Kidney (tissue), 14 donors: ENCODE results near the gene CREBZF. TPM values are rescaled to one million over a fixed set of nuclear protein-coding genes. Genes with fewer than 3 reads are reported as not detected.
A peak's percentile ranks its signal among the peaks of the same experiment; 100 is the strongest.

Experiments
- DNase-seq, 5 donors: peaks; one replicate each; pipeline ENCODE4 v3.0.0-alpha.2; 2013 to 2020
- FAIRE-seq: peaks from 2 replicates; lab custom pipeline; 2012; peaks lifted over from hg19 to GRCh38; lab: Jason Lieb, UNC
- H3K27ac ChIP-seq, 2 donors: one replicate each; pipeline ENCODE4 v1.7.0; 2013; ENCODE audit warnings: low read depth in 2 of 2, low read length in 2 of 2, inconsistent platforms in 1 of 2
- H3K27me3 ChIP-seq: one replicate; pipeline ENCODE4 v1.7.1; 2013; ENCODE audit warnings: low read length, inconsistent platforms; ENCODE audit not compliant: control insufficient read depth, insufficient read depth
- H3K36me3 ChIP-seq, 3 donors: one replicate each; pipeline versions ENCODE4 v1.7.0 to v1.7.1; 2013; ENCODE audit warnings: low read length in 3 of 3, control low read depth in 1 of 3, inconsistent platforms in 1 of 3; ENCODE audit not compliant: insufficient read depth in 3 of 3, control insufficient read depth in 2 of 3
- H3K4me1 ChIP-seq, 3 donors: one replicate each; pipeline versions ENCODE4 v1.7.0 to v1.7.1; 2013; ENCODE audit warnings: low read length in 3 of 3, inconsistent platforms in 1 of 3, low read depth in 1 of 3; ENCODE audit not compliant: control insufficient read depth in 2 of 3, insufficient read depth in 2 of 3
- H3K4me3 ChIP-seq, 3 donors: one replicate each; pipeline versions ENCODE4 v1.7.0 to v1.8.1; 2013; ENCODE audit warnings: low read length in 3 of 3, control low read depth in 1 of 3, inconsistent platforms in 1 of 3
- H3K9ac ChIP-seq, 3 donors: one replicate each; pipeline versions ENCODE4 v1.7.0 to v1.7.1; 2013; ENCODE audit warnings: low read length in 3 of 3, control low read depth in 1 of 3, inconsistent platforms in 1 of 3
- H3K9me3 ChIP-seq, 3 donors: one replicate each; pipeline versions ENCODE4 v1.7.0 to v1.7.1; 2013; ENCODE audit warnings: low read length in 3 of 3, control low read depth in 1 of 3, inconsistent platforms in 1 of 3; ENCODE audit not compliant: control insufficient read depth in 2 of 3, insufficient read depth in 1 of 3
- intact Hi-C: fragments of 100-400 bp; cut with DNase I; formaldehyde crosslinking; loops from one replicate; pipeline ENCODE4 v1.11.1; 2022
- polyA plus RNA-seq: library from polyadenylated mRNA; stranded (reverse); fragments of 350-450 nt; fragmentation: Illumina TruSeq; extraction: RNeasy Lipid Tissue Mini Kit (QIAGEN cat#74804); gene quantifications from one replicate; pipeline ENCODE4 v1.2.3, GENCODE V29; 2014; ENCODE audit warnings: low read depth, low replicate concordance; ENCODE audit not compliant: insufficient read depth
- total RNA-seq: library from RNA; stranded (reverse); fragmentation: NEBNext Ultra II Directional; extraction: Animal tissue kit (Norgen Biotek cat#: 25700); gene quantifications from one replicate; pipeline ENCODE4 v1.2.1, GENCODE V29; 2021
- TF ChIP-seq, protein P1 (sequence below): IDR thresholded peaks from 3 replicates; pipeline ENCODE4 v1.5.1; 2012; ENCODE audit warnings: mild to moderate bottlenecking, moderate library complexity, borderline replicate concordance; ENCODE audit not compliant: insufficient read depth; ENCODE audit errors: extremely low read depth
- donor health status: control.
- donor health status: control.
- donor health status: control.
- donor health status: control.
- donor health status: control.
- donor health status: DM: yes; HTN: yes; CAD: no.
- donor health status: Normal renal cell carcinoma (clear cell type).

CREBZF gene
- total and polyA plus RNA-seq, 2 donors from 2014 or later = 15.2 to 44.7 TPM

- TF ChIP-seq, protein P1, sequence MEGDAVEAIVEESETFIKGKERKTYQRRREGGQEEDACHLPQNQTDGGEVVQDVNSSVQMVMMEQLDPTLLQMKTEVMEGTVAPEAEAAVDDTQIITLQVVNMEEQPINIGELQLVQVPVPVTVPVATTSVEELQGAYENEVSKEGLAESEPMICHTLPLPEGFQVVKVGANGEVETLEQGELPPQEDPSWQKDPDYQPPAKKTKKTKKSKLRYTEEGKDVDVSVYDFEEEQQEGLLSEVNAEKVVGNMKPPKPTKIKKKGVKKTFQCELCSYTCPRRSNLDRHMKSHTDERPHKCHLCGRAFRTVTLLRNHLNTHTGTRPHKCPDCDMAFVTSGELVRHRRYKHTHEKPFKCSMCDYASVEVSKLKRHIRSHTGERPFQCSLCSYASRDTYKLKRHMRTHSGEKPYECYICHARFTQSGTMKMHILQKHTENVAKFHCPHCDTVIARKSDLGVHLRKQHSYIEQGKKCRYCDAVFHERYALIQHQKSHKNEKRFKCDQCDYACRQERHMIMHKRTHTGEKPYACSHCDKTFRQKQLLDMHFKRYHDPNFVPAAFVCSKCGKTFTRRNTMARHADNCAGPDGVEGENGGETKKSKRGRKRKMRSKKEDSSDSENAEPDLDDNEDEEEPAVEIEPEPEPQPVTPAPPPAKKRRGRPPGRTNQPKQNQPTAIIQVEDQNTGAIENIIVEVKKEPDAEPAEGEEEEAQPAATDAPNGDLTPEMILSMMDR = no peak
- H3K9ac ChIP-seq = peak within 1 kb of the TSS; percentile 85 to 93 (median 85)
- H3K27me3 ChIP-seq = no peaks in the 10 kb centered on the region
- H3K36me3 ChIP-seq = peaks cover 0 to 3% (median 0%) of the 10 kb centered on the region in 3 donors
- DNase-seq (peak; percentile 94 to 96 (median 95)), FAIRE-seq (peak; percentile 39)
- no peaks in the 10 kb centered on the region for H3K9me3 ChIP-seq
- H3K4me3 ChIP-seq = peak within 1 kb of the TSS; percentile 97
- peak within 1 kb of the TSS; percentile 2 to 80 for H3K27ac ChIP-seq
- intact Hi-C loops = no loop called here
- peaks cover 0 to 9% (median 3%) of the 10 kb centered on the region in 3 donors for H3K4me1 ChIP-seq
Measured at GRCh38 chr11:85647604-85648299, 17.2 kb downstream of the CREBZF start, which contains the start of gene TMEM126A. Gene TMEM126A, plus strand, starts transcription at chr11:85647967. Its CDS starts 2,289 bp downstream, at chr11:85650256.

DNA sequence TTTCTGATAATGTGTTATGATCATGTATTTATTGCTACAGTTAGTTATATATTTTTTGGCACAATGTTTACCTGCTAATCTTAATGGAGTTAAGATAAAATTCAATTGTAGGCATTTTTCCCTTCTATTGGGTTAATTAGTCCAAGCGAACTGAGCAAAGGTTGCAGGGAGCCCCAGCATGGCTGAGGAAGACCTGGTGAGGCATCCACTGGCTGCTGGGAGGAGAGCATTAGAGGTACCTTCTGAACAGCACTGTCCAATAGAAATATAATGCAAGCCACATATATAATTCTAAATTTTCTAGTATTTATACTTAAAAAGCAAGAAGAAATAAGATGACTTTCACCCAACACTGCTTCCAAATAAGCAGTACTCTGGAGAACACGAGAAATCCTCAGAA, 17.9 kb downstream of the CREBZF start:
- FAIRE-seq = no peak

DNA sequence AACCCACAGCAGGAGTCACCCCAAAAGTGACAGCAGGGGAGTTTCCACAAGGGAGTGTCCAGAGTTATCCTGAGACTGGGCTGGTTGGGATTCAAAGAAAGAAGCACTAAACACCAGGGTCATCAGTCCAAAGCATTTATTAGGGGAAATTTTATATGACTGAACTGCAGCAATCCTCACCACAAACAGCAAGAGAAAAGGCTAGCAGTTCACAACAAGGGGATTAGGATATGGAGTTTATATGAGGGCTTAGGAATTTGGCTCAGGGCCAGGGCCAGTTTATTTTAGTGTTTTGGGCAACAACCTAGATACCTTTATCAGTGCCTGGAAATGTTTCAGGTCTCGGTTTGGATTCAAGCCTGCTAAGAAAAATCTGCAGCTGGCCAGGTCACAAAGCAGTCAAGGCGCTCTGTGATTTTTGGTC, 21.7 kb downstream of the CREBZF start:
- intact Hi-C loops = no loop called here
- Histone ChIP-seq H3K9ac (no peak overlapping the region), H3K4me1 (peaks cover 0 to 4% (median 0%) of the 10 kb centered on the region in 3 donors), H3K9me3 (no peaks in the 10 kb centered on the region), H3K4me3 (no peak overlapping the region), H3K36me3 (no peaks in the 10 kb centered on the region), H3K27ac (no peak overlapping the region), H3K27me3 (no peaks in the 10 kb centered on the region)
- FAIRE-seq = no peak
- TF ChIP-seq, protein P1 = no peak
- peak in 2 of 5 donors; percentile 20 to 49 for DNase-seq

More for the DNA sequence above, 17.9 kb downstream of the CREBZF start:
- peak overlapping the region in 2 of 3 donors; percentile 85 to 93 for H3K9ac ChIP-seq
- TF ChIP-seq, protein P1 = no peak
- DNase-seq = no peak
- peak overlapping the region; percentile 97 for H3K4me3 ChIP-seq
- H3K4me1 ChIP-seq = peaks cover 0 to 9% (median 3%) of the 10 kb centered on the region in 3 donors
- H3K9me3 ChIP-seq = no peaks in the 10 kb centered on the region
- peak overlapping the region; percentile 2 to 80 for H3K27ac ChIP-seq
- H3K36me3 ChIP-seq = peaks cover 0 to 3% (median 0%) of the 10 kb centered on the region in 3 donors
- no peaks in the 10 kb centered on the region for H3K27me3 ChIP-seq
- intact Hi-C loops = no loop called here
